HepG2 (cell line): ENCODE data around the gene OSBPL1A. TPM values are rescaled to one million over a fixed set of nuclear protein-coding genes. Genes with fewer than 3 reads are reported as not detected.
A peak's percentile ranks its signal among the peaks of the same experiment; 100 is the strongest.

ENCODE experiments used
- ATF1 ChIP-seq: IDR thresholded peaks from 2 replicates; pipeline ENCODE4 v1.6.1; 2016; ENCODE audit warnings: mild to moderate bottlenecking, control low read depth
- EED ChIP-seq: sonication (generic); formaldehyde crosslinking; IDR thresholded peaks from 2 replicates; pipeline ENCODE4 v1.5.0; 2020; ENCODE audit warnings: mild to moderate bottlenecking, missing genetic modification reagents
- HOXA9 ChIP-seq: sonication (generic); formaldehyde crosslinking; IDR thresholded peaks from 2 replicates; pipeline ENCODE4 v1.8.1; 2022; ENCODE audit warnings: missing genetic modification reagents, mild to moderate bottlenecking, moderate library complexity, borderline replicate concordance
- MBNL3 ChIP-seq: fragments of 250-450 bp; sonication (Bioruptor Pico); conservative IDR thresholded peaks from 2 replicates; pipeline ENCODE4 v1.8.0; 2022; ENCODE audit warnings: mild to moderate bottlenecking, inconsistent platforms
- NFKB2 ChIP-seq: sonication (generic); formaldehyde crosslinking; IDR thresholded peaks from 2 replicates; pipeline ENCODE4 v1.4.0; 2020; ENCODE audit warnings: missing genetic modification reagents, borderline replicate concordance
- SETDB1 ChIP-seq: sonication (generic); formaldehyde crosslinking; IDR thresholded peaks from 2 replicates; pipeline ENCODE4 v1.5.1; 2020; ENCODE audit warnings: missing genetic modification reagents, mild to moderate bottlenecking, borderline replicate concordance
- SMC3 ChIP-seq: IDR thresholded peaks from 2 replicates; pipeline ENCODE4 v1.6.1; 2011; ENCODE audit warnings: low read length, improper control_type of control experiment
- SOX6 ChIP-seq, 2 experiments: fragments of 450-650 bp in 1 of 2; sonication (generic) in 1 of 2; formaldehyde crosslinking in 1 of 2; IDR thresholded peaks; 2 replicates each; pipeline versions ENCODE4 v1.4.0 to v1.6.1; 2017 to 2020; ENCODE audit warnings: antibody characterized with exemption in 1 of 2, mild to moderate bottlenecking in 1 of 2, missing genetic modification reagents in 1 of 2
- TCF7 ChIP-seq: sonication (generic); IDR thresholded peaks from 2 replicates; pipeline ENCODE4 v1.6.1; 2016; ENCODE audit warnings: antibody characterized with exemption, low read depth
- XBP1 ChIP-seq: sonication (generic); formaldehyde crosslinking; IDR thresholded peaks from 2 replicates; pipeline ENCODE4 v1.5.0; 2020; ENCODE audit warnings: missing genetic modification reagents
- ZBTB14 ChIP-seq: sonication (generic); formaldehyde crosslinking; IDR thresholded peaks from 2 replicates; pipeline ENCODE4 v1.4.0; 2020; ENCODE audit warnings: missing genetic modification reagents
- ZBTB2 ChIP-seq: sonication (generic); formaldehyde crosslinking; IDR thresholded peaks from 2 replicates; pipeline ENCODE4 v1.8.0; 2022; ENCODE audit warnings: low read depth, missing genetic modification reagents
- ZC3H4 ChIP-seq: sonication (generic); formaldehyde crosslinking; IDR thresholded peaks from 2 replicates; pipeline ENCODE4 v1.4.0; 2020; ENCODE audit warnings: missing genetic modification reagents, borderline replicate concordance
- ZNF160 ChIP-seq: sonication (generic); formaldehyde crosslinking; IDR thresholded peaks from 2 replicates; pipeline ENCODE4 v1.8.0; 2022; ENCODE audit warnings: mild to moderate bottlenecking, inconsistent platforms, missing genetic modification reagents
- ZNF564 ChIP-seq: sonication (generic); formaldehyde crosslinking; IDR thresholded peaks from 2 replicates; pipeline ENCODE4 v1.8.1; 2023; ENCODE audit warnings: mild to moderate bottlenecking, missing genetic modification reagents
- ZNF746 ChIP-seq: sonication (generic); formaldehyde crosslinking; IDR thresholded peaks from 2 replicates; pipeline ENCODE4 v1.8.0; 2022; ENCODE audit warnings: mild to moderate bottlenecking, missing genetic modification reagents
- polyA plus RNA-seq, 8 experiments: library from polyadenylated mRNA; depleted of rRNA in 3 of 8; stranded (reverse) in 7 of 8; unstranded in 1 of 8; fragments of >200 nt; fragmentation: Illumina TruSeq in 4 of 8; extraction: Trizol in 4 of 8; gene quantifications; 2 replicates each; pipeline versions ENCODE4 v1.2.1 to v1.2.3, GENCODE V29; 2011 to 2016; ENCODE audit warnings: low read depth in 4 of 8, missing spikeins in 1 of 8, mixed read lengths in 1 of 8; ENCODE audit not compliant: insufficient read depth in 1 of 8
- total RNA-seq, 5 experiments: library from RNA; depleted of rRNA; stranded (reverse); fragments of >200 nt; fragmentation: Illumina TruSeq; extraction: Trizol; gene quantifications; 2 replicates each; pipeline ENCODE4 v1.2.3, GENCODE V29; 2016; ENCODE audit warnings: low read depth in 1 of 5
- TF ChIP-seq, protein P1 (sequence below): sonication (generic); formaldehyde crosslinking; IDR thresholded peaks from 2 replicates; pipeline ENCODE4 v1.4.0; 2020; ENCODE audit warnings: missing genetic modification reagents
- TF ChIP-seq, protein P2 (sequence below): fragments of 450-650 bp; IDR thresholded peaks from 2 replicates; pipeline ENCODE4 v1.6.1; 2016
- TF ChIP-seq, protein P3 (sequence below): sonication (generic); formaldehyde crosslinking; conservative IDR thresholded peaks from 2 replicates; pipeline ENCODE4 v1.4.0; 2020; ENCODE audit warnings: missing genetic modification reagents
- TF ChIP-seq, protein P4 (sequence below): sonication (generic); formaldehyde crosslinking; IDR thresholded peaks from 2 replicates; pipeline ENCODE4 v1.4.0; 2020; ENCODE audit warnings: mild to moderate bottlenecking, low read depth, missing genetic modification reagents

Gene OSBPL1A
- total and polyA plus RNA-seq, 2 of the 13 experiments (the other 11 are each of a cell fraction or from before 2014, with no cell fraction given): 0.02 TPM; not detected in 1

DNA sequence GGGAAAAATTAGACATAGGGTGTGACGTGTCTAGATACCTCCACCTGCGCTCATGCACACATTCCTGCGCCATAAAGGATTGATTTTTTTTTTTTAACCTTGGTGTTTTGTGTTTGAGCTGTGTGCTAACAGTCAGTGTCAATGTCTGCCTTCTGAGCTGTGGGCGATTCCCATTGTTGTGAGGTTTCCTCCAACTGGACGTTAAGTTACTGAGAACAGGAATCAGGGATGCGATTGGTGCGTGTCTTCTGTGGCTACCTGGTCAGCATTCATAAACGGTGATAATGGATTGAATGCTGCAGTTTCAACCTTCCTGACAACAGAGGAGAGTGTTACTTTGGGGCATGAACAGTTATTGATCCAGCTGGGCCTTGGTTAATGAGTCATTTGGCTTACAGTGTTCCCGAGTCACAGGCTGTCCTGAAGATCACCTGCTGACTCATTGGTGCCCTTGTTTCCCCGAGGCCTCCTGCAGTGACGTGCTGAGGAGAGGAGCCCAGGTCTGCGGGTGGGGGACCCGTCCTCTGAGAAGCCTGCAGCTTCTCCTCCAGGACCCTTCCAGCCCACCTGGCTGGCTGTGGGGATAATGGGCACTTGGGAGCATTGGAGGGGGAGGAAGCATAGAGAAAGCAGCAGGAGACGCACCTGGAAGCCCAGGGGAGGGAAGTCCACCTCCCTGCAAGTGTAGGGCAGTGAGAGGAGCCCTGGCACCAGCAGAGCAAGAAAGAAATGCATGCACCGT lies 284.6 kb downstream of the OSBPL1A start (continued):
- no peak for TF ChIP-seq ZBTB14
- TF ChIP-seq ZBTB2 (CRISPR knock-in tag): peak; percentile 59; the same call in 1 of the 2 replicates
- TF ChIP-seq, protein P1, sequence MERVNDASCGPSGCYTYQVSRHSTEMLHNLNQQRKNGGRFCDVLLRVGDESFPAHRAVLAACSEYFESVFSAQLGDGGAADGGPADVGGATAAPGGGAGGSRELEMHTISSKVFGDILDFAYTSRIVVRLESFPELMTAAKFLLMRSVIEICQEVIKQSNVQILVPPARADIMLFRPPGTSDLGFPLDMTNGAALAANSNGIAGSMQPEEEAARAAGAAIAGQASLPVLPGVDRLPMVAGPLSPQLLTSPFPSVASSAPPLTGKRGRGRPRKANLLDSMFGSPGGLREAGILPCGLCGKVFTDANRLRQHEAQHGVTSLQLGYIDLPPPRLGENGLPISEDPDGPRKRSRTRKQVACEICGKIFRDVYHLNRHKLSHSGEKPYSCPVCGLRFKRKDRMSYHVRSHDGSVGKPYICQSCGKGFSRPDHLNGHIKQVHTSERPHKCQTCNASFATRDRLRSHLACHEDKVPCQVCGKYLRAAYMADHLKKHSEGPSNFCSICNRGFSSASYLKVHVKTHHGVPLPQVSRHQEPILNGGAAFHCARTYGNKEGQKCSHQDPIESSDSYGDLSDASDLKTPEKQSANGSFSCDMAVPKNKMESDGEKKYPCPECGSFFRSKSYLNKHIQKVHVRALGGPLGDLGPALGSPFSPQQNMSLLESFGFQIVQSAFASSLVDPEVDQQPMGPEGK (CRISPR knock-in tag): peak; percentile 8
- no peak for TF ChIP-seq MBNL3 (CRISPR knock-in tag)
- no peak for TF ChIP-seq SOX6 (IDR thresholded peaks at IDR 0.05)
- peak; percentile 96 for TF ChIP-seq SOX6 (CRISPR knock-in tag; IDR thresholded peaks at IDR 0.05)
- TF ChIP-seq ZNF746: no peak
- TF ChIP-seq TCF7: peak; percentile 28; the same call in 1 of the 2 replicates
- peak; percentile 77 for TF ChIP-seq HOXA9 (CRISPR knock-in tag)
- no peak; the same call in 1 of the 2 replicates for TF ChIP-seq EED (CRISPR knock-in tag)
- TF ChIP-seq ZNF160 (CRISPR knock-in tag): 0 out of 2 replicates have a peak, but pooled peaks have one; percentile 68
- no peak for TF ChIP-seq XBP1 (CRISPR knock-in tag)
- TF ChIP-seq, protein P2, sequence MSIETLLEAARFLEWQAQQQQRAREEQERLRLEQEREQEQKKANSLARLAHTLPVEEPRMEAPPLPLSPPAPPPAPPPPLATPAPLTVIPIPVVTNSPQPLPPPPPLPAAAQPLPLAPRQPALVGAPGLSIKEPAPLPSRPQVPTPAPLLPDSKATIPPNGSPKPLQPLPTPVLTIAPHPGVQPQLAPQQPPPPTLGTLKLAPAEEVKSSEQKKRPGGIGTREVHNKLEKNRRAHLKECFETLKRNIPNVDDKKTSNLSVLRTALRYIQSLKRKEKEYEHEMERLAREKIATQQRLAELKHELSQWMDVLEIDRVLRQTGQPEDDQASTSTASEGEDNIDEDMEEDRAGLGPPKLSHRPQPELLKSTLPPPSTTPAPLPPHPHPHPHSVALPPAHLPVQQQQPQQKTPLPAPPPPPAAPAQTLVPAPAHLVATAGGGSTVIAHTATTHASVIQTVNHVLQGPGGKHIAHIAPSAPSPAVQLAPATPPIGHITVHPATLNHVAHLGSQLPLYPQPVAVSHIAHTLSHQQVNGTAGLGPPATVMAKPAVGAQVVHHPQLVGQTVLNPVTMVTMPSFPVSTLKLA: peak; percentile 24; the same call in 1 of the 2 replicates
- TF ChIP-seq, protein P3, sequence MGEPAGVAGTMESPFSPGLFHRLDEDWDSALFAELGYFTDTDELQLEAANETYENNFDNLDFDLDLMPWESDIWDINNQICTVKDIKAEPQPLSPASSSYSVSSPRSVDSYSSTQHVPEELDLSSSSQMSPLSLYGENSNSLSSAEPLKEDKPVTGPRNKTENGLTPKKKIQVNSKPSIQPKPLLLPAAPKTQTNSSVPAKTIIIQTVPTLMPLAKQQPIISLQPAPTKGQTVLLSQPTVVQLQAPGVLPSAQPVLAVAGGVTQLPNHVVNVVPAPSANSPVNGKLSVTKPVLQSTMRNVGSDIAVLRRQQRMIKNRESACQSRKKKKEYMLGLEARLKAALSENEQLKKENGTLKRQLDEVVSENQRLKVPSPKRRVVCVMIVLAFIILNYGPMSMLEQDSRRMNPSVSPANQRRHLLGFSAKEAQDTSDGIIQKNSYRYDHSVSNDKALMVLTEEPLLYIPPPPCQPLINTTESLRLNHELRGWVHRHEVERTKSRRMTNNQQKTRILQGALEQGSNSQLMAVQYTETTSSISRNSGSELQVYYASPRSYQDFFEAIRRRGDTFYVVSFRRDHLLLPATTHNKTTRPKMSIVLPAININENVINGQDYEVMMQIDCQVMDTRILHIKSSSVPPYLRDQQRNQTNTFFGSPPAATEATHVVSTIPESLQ (CRISPR knock-in tag): no peak
- no peak for TF ChIP-seq ZC3H4 (CRISPR knock-in tag)
- 0 out of 2 replicates have a peak, but pooled peaks have one; percentile 39 for TF ChIP-seq ZNF564
- no peak for TF ChIP-seq SETDB1 (CRISPR knock-in tag)
- no peak for TF ChIP-seq NFKB2
- TF ChIP-seq ATF1 (CRISPR knock-in tag): 0 out of 2 replicates have a peak, but pooled peaks have one; percentile 5
- peak; percentile 13; the same call in 1 of the 2 replicates for TF ChIP-seq SMC3
- TF ChIP-seq, protein P4, sequence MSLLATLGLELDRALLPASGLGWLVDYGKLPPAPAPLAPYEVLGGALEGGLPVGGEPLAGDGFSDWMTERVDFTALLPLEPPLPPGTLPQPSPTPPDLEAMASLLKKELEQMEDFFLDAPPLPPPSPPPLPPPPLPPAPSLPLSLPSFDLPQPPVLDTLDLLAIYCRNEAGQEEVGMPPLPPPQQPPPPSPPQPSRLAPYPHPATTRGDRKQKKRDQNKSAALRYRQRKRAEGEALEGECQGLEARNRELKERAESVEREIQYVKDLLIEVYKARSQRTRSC (CRISPR knock-in tag): no peak
